ENCODE measurements around the gene SPNS1.

DNA sequence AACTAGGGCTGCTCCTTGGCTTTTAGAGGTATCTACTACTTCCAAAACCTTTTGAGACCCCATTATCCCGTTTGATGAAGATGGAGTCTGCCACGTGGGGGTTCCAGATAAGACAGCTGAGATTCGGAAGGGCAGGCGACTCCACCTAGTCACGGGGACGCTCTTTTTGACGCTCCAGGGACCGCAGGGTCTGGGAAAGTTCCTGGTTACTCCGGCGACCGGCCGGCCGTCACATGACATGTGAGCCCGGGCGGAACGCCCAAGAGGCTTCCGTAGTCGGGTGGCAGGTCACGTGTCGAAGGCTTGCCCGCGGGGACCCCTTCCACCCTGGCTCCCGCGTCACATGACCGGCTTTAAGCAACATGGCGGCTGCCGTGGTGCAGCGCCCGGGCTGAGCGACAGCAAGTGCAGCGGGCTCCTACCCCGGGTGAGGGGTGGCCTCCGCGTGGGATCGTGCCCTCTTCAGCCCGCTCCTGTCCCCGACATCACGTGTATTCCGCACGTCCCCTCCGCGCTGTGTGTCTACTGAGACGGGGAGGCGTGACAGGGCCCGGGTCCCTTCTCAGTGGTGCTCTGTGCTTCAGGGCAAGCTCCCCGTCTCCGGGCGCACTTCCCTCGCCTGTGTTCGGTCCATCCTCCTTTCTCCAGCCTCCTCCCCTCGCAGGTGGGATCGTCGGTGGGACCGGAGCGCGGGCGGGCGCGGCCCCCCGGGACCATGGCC is at the start of gene SPNS1:
- TF ChIP-seq, protein P1, sequence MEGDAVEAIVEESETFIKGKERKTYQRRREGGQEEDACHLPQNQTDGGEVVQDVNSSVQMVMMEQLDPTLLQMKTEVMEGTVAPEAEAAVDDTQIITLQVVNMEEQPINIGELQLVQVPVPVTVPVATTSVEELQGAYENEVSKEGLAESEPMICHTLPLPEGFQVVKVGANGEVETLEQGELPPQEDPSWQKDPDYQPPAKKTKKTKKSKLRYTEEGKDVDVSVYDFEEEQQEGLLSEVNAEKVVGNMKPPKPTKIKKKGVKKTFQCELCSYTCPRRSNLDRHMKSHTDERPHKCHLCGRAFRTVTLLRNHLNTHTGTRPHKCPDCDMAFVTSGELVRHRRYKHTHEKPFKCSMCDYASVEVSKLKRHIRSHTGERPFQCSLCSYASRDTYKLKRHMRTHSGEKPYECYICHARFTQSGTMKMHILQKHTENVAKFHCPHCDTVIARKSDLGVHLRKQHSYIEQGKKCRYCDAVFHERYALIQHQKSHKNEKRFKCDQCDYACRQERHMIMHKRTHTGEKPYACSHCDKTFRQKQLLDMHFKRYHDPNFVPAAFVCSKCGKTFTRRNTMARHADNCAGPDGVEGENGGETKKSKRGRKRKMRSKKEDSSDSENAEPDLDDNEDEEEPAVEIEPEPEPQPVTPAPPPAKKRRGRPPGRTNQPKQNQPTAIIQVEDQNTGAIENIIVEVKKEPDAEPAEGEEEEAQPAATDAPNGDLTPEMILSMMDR (IDR thresholded peaks at IDR 0.05), result no peak
- TF ChIP-seq POLR2A (IDR thresholded peaks at IDR 0.05) (peak; percentile 54 to 59), POLR2AphosphoS5 (IDR thresholded peaks at IDR 0.05) (peak; percentile 92), EP300 (IDR thresholded peaks at IDR 0.05) (no peak)
